ENCODE measurements around the gene TSC1. TPM values are rescaled to one million over a fixed set of nuclear protein-coding genes. Genes with fewer than 3 reads are reported as not detected.

The TSC1 gene
- total RNA-seq, 1 donor from 2014 or later, result 52.8 TPM

DNA sequence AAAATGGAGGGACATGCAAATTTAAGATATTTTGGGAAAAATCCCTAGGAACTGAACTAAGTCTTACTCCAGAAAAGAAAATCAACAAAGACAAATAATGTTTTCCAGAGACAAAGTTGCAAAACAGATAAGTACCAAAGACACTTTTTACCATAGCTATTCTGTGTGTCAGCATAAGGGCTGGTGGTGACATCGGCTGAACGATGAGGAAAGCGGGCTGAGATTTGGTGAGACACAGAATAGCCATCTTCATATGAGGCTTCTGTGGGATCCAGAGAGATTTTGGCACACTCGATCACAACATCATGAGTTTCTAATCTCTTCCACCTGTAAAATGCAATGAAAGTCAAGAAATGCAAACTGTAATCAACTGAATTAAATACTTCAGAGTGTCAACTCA is 32.3 kb downstream of the TSC1 start:
- H3K36me3 ChIP-seq, result peaks cover 90% of the 10 kb centered on the region

DNA sequence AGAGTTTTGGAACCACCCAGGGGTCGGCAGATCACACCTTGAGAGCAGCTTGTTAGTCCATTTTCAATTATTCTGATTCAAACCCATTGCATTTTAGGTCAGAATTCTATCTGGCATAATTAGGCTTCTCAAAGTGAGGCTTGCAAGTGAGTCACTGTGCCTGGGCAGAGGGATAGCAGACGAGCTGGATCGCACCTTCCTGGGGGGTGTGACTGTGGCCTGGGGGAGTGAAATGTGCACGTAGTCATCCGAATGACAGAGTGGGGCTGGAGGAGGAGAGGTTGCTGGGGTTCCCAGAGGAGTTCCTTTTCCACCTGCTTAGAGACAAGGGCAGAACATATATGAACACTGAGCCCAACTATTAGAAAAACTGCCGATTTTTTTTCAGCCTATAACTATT is 34.0 kb downstream of the TSC1 start:
- peaks cover 90% of the 10 kb centered on the region for H3K36me3 ChIP-seq
- peaks cover 8% of the 10 kb centered on the region for H3K4me1 ChIP-seq
- TF ChIP-seq, protein P1, sequence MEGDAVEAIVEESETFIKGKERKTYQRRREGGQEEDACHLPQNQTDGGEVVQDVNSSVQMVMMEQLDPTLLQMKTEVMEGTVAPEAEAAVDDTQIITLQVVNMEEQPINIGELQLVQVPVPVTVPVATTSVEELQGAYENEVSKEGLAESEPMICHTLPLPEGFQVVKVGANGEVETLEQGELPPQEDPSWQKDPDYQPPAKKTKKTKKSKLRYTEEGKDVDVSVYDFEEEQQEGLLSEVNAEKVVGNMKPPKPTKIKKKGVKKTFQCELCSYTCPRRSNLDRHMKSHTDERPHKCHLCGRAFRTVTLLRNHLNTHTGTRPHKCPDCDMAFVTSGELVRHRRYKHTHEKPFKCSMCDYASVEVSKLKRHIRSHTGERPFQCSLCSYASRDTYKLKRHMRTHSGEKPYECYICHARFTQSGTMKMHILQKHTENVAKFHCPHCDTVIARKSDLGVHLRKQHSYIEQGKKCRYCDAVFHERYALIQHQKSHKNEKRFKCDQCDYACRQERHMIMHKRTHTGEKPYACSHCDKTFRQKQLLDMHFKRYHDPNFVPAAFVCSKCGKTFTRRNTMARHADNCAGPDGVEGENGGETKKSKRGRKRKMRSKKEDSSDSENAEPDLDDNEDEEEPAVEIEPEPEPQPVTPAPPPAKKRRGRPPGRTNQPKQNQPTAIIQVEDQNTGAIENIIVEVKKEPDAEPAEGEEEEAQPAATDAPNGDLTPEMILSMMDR (IDR thresholded peaks at IDR 0.05; ENCODE audit: borderline replicate concordance), result no peak
- H3K4me3 ChIP-seq, result no peak overlapping the region
- no peaks in the 10 kb centered on the region for H3K9me3 ChIP-seq (replicated peaks)
- DNase-seq, result no peak
- H3K27ac ChIP-seq (replicated peaks), result no peak overlapping the region
- H3K27me3 ChIP-seq (ENCODE audit: low read depth), result no peaks in the 10 kb centered on the region
- intact Hi-C loops (cut with micrococcal nuclease), result no loop called here

More for the DNA sequence above, 32.3 kb downstream of the TSC1 start:
- Histone ChIP-seq H3K27me3 (ENCODE audit: low read depth) (no peaks in the 10 kb centered on the region), H3K4me3 (no peak overlapping the region), H3K27ac (replicated peaks) (no peak overlapping the region), H3K9me3 (replicated peaks) (peaks cover 7% of the 10 kb centered on the region), H3K4me1 (peaks cover 8% of the 10 kb centered on the region)
- no peak for DNase-seq
- intact Hi-C loops (cut with micrococcal nuclease), result no loop called here
- TF ChIP-seq, protein P1 (IDR thresholded peaks at IDR 0.05; ENCODE audit: borderline replicate concordance), result no peak

DNA sequence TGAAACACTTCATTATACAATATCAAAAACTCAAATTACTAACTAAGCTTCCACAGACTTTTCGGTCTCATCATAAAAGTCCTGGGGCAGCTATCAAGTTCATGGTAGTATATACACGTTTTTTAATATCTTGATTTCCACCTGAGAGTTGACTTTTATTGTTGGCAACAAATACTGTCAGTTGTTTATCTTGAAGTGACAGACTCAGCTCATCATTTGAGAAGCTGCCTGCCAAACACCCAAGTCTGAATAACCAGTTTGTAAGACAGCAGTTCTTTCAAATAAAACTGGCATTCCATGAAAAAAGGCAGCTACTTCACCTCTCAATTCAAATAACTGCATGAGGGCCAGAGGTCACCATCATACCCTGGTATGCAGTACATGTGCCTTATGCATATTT is 35.1 kb downstream of the TSC1 start:
- no peak overlapping the region for H3K27ac ChIP-seq (replicated peaks)
- H3K4me1 ChIP-seq, result peaks cover 8% of the 10 kb centered on the region
- no peaks in the 10 kb centered on the region for H3K9me3 ChIP-seq (replicated peaks)
- intact Hi-C loops (cut with micrococcal nuclease), result no loop called here
- H3K36me3 ChIP-seq, result peaks cover 91% of the 10 kb centered on the region
- TF ChIP-seq, protein P1 (IDR thresholded peaks at IDR 0.05; ENCODE audit: borderline replicate concordance), result no peak
- H3K27me3 ChIP-seq (ENCODE audit: low read depth), result no peaks in the 10 kb centered on the region
- DNase-seq, result no peak
- H3K4me3 ChIP-seq, result no peak overlapping the region

DNA sequence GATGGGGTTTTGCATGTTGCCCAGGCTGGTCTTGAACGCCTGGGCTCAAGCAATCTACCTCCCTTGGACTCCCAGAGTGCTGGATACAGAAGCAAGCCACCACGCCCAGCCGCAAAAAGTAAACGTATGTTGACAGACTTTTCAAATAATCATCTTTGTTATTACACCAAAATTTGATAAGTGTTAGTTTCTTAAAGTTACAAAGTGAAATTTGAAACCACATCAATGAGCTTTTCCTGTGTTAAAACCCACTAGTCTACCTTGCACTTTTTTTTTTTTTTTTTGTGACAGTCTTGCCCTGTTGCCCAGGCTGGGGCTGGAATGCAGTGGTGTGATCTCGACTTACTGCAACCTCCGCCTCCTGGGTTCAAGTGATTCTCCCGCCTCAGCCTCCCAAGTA is 35.8 kb downstream of the TSC1 start:
- intact Hi-C loops (cut with micrococcal nuclease), result no loop called here
- H3K27me3 ChIP-seq (ENCODE audit: low read depth), result no peaks in the 10 kb centered on the region
- peaks cover 92% of the 10 kb centered on the region for H3K36me3 ChIP-seq
- TF ChIP-seq, protein P1 (IDR thresholded peaks at IDR 0.05; ENCODE audit: borderline replicate concordance), result no peak
- no peak overlapping the region for H3K27ac ChIP-seq (replicated peaks)
- no peak for DNase-seq
- H3K4me3 ChIP-seq, result no peak overlapping the region
- H3K4me1 ChIP-seq, result peaks cover 13% of the 10 kb centered on the region
- no peaks in the 10 kb centered on the region for H3K9me3 ChIP-seq (replicated peaks)

DNA sequence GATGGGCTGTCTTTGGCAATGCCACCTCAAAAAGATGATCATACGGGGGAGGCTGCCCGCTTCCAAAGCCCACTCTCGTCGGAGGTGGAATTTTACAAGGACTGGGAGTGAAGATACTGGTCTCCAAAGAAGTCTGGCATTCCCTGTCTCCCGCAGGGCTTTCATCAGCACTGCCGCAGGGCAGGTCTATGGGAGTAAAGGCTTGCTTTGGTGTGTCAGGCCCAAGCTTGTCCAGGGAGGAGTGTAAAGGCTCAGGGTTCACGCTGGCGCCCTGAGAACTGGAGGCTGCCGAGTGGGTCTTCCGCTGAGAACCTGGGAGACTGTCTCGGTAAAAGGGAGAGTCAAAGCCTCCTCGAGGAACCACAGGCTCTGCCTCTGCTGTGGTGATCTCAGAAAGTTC is 38.7 kb downstream of the TSC1 start:
- no peak for DNase-seq
- intact Hi-C loops (cut with micrococcal nuclease), result no loop called here
- peaks cover 89% of the 10 kb centered on the region for H3K36me3 ChIP-seq
- H3K27me3 ChIP-seq (ENCODE audit: low read depth), result no peaks in the 10 kb centered on the region
- TF ChIP-seq, protein P1 (IDR thresholded peaks at IDR 0.05; ENCODE audit: borderline replicate concordance), result no peak
- H3K9me3 ChIP-seq (replicated peaks), result no peaks in the 10 kb centered on the region
- no peak overlapping the region for H3K27ac ChIP-seq (replicated peaks)
- H3K4me1 ChIP-seq, result peaks cover 17% of the 10 kb centered on the region
- no peak overlapping the region for H3K4me3 ChIP-seq
